ENCODE measurements around the gene ACTRT2. TPM values are rescaled to one million over a fixed set of nuclear protein-coding genes. Genes with fewer than 3 reads are reported as not detected.

Gene ACTRT2
- total RNA-seq, 1 experiment from 2014 or later: not detected

DNA sequence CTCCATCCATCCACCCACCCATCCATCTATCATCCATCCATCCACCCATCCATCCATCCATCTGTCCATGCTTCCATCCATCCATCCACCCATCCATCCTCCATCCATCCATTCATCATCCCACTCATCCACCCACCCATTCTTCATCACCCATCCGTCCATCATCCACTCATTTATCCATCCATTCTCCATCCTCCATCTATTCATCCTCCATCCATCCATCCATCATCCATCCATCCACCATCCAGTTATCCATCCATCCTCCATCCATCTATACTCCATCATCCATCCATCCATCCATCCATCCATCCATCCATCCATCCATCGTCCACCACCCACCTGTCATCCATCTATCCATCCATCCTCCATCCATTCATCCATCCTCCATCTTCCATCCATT lies 32.1 kb upstream of the ACTRT2 start:
- Mint-ChIP-seq H3K27me3 (ENCODE audit: unreplicated experiment) (peaks cover 46% of the 10 kb centered on the region), H3K4me1 (ENCODE audit: low read depth, unreplicated experiment) (no peaks in the 10 kb centered on the region), H3K27ac (ENCODE audit: unreplicated experiment) (no peak overlapping the region), H3K4me3 (ENCODE audit: low read depth, unreplicated experiment) (no peak overlapping the region), H3K9me3 (ENCODE audit: low read depth, unreplicated experiment) (peaks cover 5% of the 10 kb centered on the region), H3K36me3 (ENCODE audit: insufficient read depth, unreplicated experiment) (no peaks in the 10 kb centered on the region)
- no peak for DNase-seq
- CTCF ChIA-PET: no interaction called here
- BruUV-seq (replicated peaks): no TSS peak
- TF ChIP-seq, protein P1, sequence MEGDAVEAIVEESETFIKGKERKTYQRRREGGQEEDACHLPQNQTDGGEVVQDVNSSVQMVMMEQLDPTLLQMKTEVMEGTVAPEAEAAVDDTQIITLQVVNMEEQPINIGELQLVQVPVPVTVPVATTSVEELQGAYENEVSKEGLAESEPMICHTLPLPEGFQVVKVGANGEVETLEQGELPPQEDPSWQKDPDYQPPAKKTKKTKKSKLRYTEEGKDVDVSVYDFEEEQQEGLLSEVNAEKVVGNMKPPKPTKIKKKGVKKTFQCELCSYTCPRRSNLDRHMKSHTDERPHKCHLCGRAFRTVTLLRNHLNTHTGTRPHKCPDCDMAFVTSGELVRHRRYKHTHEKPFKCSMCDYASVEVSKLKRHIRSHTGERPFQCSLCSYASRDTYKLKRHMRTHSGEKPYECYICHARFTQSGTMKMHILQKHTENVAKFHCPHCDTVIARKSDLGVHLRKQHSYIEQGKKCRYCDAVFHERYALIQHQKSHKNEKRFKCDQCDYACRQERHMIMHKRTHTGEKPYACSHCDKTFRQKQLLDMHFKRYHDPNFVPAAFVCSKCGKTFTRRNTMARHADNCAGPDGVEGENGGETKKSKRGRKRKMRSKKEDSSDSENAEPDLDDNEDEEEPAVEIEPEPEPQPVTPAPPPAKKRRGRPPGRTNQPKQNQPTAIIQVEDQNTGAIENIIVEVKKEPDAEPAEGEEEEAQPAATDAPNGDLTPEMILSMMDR (IDR thresholded peaks at IDR 0.05; ENCODE audit: unreplicated experiment): no peak
- intact Hi-C loops (cut with micrococcal nuclease; ENCODE audit: unreplicated experiment): no loop called here

- no TSS peak for BruUV-seq (replicated peaks)
- H3K36me3 Mint-ChIP-seq (ENCODE audit: insufficient read depth, unreplicated experiment): no peaks in the 10 kb centered on the region
- CTCF ChIA-PET: no interaction called here
- peaks cover 46% of the 10 kb centered on the region for H3K27me3 Mint-ChIP-seq (ENCODE audit: unreplicated experiment)
- intact Hi-C loops (cut with micrococcal nuclease; ENCODE audit: unreplicated experiment): no loop called here
- no peak overlapping the region for H3K27ac Mint-ChIP-seq (ENCODE audit: unreplicated experiment)
- TF ChIP-seq, protein P1 (IDR thresholded peaks at IDR 0.05; ENCODE audit: unreplicated experiment): no peak
- no peaks in the 10 kb centered on the region for H3K4me1 Mint-ChIP-seq (ENCODE audit: low read depth, unreplicated experiment)
- peaks cover 5% of the 10 kb centered on the region for H3K9me3 Mint-ChIP-seq (ENCODE audit: low read depth, unreplicated experiment)
- no peak for DNase-seq
- no peak overlapping the region for H3K4me3 Mint-ChIP-seq (ENCODE audit: low read depth, unreplicated experiment)
Measured at GRCh38 chr1:2989976-2990375, 31.3 kb upstream of the ACTRT2 start.

DNA sequence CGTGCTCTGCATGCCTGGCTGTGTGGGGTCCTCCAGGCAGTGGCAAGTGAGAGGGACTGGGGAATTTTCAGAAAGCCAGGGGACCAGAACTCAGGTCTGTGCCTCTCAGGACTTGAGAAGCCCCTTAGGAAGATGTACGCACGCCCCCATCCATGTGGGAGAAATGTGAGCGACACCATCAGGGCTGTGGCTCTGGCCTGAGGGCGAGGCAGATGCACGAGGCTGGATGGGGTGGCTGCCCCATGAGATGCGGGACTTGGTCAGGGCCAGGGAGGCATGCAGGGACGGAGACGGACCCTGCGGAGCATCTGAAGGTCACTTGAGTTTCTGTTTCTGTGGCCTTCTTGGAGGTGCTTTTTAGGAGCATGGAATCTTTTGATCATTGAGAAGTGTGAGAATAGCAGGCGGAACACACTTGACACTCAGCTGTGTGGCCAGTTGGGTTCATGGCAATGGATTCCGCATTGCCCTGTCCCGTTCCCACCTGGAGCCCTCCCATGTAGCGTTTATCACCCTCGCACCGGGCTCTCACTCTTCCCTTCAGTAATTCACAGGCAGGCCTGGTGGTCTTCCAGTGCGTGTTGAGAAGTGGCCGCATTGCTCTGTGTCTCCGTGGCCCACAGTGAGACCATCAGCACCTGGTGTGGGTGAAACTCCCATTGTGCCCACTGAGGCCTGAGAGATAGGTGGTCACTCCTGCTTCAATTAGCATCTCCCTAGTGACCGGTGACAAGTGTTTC lies 30.7 kb upstream of the ACTRT2 start:
- H3K4me1 Mint-ChIP-seq (ENCODE audit: low read depth, unreplicated experiment): no peaks in the 10 kb centered on the region
- TF ChIP-seq, protein P1 (IDR thresholded peaks at IDR 0.05; ENCODE audit: unreplicated experiment): no peak
- intact Hi-C loops (cut with micrococcal nuclease; ENCODE audit: unreplicated experiment): no loop called here
- H3K9me3 Mint-ChIP-seq (ENCODE audit: low read depth, unreplicated experiment): peaks cover 5% of the 10 kb centered on the region
- BruUV-seq (replicated peaks): no TSS peak
- no peak overlapping the region for H3K4me3 Mint-ChIP-seq (ENCODE audit: low read depth, unreplicated experiment)
- peaks cover 41% of the 10 kb centered on the region for H3K27me3 Mint-ChIP-seq (ENCODE audit: unreplicated experiment)
- CTCF ChIA-PET: no interaction called here
- H3K36me3 Mint-ChIP-seq (ENCODE audit: insufficient read depth, unreplicated experiment): no peaks in the 10 kb centered on the region
- no peak overlapping the region for H3K27ac Mint-ChIP-seq (ENCODE audit: unreplicated experiment)
- DNase-seq: no peak

DNA sequence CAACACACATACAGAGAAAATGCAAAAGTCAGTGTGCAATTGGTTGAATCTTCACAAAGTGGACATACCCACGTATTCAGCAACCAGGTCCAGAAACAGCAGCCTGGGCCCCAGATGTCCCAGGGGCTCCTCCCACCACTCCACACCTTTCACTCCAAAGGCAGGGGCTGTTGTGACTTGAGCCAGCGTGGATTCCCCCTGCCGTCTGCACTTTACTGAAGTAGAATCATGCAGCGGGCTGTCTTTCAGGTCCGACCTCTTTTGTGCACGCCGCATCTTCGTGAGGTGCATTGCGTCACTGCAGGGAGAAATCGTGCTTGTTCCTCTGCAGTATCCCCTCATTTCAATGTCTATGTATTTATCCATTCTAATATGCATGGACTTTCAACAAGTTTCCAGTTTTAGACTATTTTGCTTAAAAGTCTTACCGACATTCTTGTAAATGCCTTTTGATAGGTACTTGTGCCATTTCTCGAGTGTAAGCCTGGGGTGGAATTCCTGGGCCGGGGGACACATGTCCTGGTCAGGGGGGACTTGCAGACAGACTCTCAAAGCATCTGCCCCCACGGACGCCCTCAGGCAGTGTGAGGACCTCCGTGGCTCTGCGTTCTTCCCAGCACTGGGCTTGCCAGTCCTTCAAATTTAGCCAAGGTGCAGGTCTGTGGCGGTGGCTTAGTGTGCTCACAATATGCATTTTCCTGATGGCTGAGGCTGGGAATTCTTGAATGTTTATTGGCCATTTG lies 29.3 kb upstream of the ACTRT2 start:
- H3K27me3 Mint-ChIP-seq (ENCODE audit: unreplicated experiment): peaks cover 30% of the 10 kb centered on the region
- no peak overlapping the region for H3K27ac Mint-ChIP-seq (ENCODE audit: unreplicated experiment)
- no peaks in the 10 kb centered on the region for H3K9me3 Mint-ChIP-seq (ENCODE audit: low read depth, unreplicated experiment)
- TF ChIP-seq, protein P1 (IDR thresholded peaks at IDR 0.05; ENCODE audit: unreplicated experiment): no peak
- H3K4me3 Mint-ChIP-seq (ENCODE audit: low read depth, unreplicated experiment): no peak overlapping the region
- no peaks in the 10 kb centered on the region for H3K4me1 Mint-ChIP-seq (ENCODE audit: low read depth, unreplicated experiment)
- intact Hi-C loops (cut with micrococcal nuclease; ENCODE audit: unreplicated experiment): no loop called here
- CTCF ChIA-PET: no interaction called here
- no peaks in the 10 kb centered on the region for H3K36me3 Mint-ChIP-seq (ENCODE audit: insufficient read depth, unreplicated experiment)
- DNase-seq: no peak
- no TSS peak for BruUV-seq (replicated peaks)

Data from Calu3 (cell line).